Measurements from ENCODE around the gene EGFR. TPM values are rescaled to one million over a fixed set of nuclear protein-coding genes. Genes with fewer than 3 reads are reported as not detected.

Gene EGFR
- total RNA-seq, 1 donor, result under 0.01 TPM

DNA sequence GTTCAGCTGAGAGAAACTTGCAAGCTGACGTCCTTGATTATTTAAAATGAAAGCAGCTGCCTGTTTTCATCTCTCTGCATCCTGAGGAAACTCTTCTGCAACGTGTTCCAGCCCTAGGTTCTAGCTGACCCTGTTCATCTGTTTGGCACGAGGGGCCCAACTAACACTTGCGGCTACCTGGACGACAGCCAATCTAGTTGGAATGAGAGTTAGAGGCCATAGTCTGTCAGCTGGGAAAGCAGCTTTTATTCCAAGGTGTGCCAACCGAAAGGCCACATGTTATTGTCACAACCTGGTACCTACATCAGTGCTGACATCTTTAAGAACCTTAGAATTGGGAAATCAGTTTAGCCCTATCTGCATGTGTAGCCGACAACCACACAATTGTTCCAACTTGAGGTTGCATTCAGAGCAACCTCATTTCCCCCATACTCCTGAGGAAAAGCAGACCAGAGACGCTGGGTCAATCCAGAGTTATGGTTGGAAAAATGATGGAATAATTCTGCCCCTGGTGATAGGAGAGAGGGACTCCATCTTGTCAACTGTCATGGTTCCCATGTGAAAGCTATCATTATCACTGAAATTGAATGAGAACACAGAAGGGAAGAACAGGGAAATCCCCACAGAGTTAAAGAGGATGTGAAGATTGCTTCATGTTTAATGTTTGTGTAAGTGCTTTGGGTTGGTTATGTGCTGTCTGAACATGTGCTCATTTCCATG is 121.6 kb downstream of the EGFR start:
- no peak for DNase-seq (ENCODE audit: low read depth in 2 of 3, low spot score in 2 of 3)

DNA sequence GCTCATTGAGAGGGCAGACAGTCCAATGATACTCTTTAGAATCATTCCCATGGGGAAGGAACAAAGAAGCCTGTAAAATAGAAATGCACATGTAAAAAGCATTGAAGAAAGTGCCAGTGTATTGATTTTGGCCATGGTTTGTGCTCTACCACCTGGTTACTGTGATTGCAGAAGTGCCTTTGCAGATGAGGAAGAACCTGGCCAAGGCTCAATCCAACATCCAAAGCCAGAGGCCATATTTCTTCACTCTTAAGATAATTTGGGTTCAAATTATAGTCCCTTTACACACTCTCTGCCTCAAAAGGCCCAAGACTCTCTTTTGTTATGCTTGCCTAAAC is 122.1 kb downstream of the EGFR start:
- no peak for DNase-seq (ENCODE audit: low read depth in 2 of 3, low spot score in 2 of 3)

DNA sequence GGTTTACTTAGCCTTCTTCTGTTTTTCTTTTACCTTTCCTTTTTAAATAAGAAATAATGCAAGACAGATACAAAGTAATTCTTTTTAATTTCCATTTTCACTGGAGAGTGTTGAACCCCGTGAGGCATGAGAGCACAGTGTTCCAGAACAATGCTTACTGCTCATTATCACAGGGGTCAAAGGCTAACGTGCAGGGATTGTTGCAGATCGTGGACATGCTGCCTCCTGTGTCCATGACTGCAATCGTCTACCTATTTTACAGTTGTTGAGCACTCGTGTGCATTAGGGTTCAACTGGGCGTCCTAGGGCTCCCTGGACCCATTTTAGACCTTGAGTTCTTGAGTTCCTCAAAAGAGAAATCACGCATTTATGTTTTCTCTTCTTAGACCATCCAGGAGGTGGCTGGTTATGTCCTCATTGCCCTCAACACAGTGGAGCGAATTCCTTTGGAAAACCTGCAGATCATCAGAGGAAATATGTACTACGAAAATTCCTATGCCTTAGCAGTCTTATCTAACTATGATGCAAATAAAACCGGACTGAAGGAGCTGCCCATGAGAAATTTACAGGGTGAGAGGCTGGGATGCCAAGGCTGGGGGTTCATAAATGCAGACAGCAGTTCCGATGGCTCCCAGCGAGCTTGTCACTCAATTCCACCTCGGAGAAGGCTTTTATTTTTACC is 124.2 kb downstream of the EGFR start:
- DNase-seq (ENCODE audit: low read depth in 2 of 3, low spot score in 2 of 3), result no peak

DNA sequence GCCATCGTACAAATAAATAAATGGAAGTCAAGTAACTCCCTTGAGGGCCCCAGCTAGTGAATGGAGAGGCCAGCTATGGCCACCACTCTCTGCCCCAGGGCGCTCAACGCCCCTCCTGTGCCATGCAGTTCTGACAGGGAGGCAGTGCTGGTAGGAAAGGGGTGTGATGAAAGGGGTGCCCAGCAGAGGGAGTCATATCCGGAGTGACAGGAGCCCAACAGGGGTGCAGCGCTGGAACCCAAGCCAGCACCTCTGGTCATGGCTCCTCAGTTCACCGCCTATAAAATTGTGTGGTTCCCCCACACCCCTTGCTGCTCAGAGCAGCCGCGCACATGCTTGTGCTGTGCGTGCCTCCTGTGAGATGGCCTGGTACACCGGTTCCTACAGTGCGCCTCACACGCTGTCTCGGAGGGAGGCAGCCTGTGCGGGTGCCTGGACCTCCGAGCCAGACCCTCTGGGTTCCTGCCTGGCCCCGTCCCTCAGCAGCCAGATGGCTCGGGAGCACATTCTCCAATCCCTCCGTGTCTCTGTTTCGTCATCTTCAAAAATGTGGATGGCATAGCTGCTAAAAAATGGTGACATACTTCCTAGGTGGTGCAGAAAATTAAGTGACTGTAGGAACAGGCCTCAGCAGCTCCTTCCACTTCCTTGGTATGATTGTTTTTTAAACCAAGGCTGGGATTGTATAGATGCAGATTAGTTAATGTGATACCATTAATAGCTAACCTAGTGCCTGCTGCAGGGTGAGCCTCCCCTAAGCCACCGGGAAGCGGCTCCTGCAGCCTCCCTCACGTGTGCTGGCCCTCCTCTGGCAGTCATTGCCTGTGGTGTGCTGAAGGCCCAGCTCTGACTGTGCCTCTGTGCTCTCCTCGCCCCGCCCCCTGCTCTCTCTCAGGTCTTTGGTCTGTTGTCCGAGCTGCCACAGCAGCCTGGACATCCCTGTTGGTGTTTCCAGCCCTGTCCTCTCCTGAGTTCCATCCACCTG is 125.8 kb downstream of the EGFR start:
- no peak for DNase-seq (ENCODE audit: low read depth in 2 of 3, low spot score in 2 of 3)

DNA sequence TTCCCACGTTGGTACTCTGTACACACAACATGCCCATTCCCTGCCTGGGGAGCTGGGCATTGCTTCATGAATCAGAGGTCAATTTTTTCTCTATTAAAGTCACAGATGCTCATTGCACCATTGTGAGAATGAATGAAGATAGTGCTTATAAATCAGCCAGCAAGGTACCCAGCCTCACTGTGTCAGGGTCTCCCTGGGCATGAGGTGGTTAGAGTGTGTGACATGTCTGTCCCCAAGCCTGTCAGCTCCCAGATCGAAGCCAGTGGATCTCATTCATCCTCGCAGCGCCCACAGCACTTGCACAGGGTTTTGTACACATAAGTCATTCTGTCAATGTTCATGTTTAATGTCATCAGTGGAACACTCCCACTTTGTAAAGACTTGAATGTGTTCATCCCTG is 126.8 kb downstream of the EGFR start:
- DNase-seq (ENCODE audit: low read depth in 2 of 3, low spot score in 2 of 3), result no peak

DNA sequence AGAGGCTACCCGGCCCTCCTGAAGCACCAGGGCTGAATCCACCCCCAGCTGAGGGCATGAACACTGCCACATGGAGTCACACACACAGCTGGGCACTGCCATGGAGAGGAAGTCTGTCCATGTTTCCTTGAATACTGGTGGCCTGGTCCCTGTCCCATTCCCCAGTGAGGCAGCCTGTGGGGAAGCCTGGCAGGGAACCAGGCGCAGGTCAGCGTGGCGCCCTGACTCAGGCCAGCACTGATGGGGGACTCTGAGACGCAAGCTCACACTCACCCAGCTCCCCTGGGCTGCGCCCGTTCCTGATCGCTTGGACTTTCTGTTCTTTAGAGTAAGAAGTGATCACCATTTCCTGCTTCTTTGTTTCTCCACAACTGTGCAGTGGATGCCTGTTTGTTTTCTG is 128.3 kb downstream of the EGFR start:
- DNase-seq (ENCODE audit: low read depth in 2 of 3, low spot score in 2 of 3), result no peak

DNA sequence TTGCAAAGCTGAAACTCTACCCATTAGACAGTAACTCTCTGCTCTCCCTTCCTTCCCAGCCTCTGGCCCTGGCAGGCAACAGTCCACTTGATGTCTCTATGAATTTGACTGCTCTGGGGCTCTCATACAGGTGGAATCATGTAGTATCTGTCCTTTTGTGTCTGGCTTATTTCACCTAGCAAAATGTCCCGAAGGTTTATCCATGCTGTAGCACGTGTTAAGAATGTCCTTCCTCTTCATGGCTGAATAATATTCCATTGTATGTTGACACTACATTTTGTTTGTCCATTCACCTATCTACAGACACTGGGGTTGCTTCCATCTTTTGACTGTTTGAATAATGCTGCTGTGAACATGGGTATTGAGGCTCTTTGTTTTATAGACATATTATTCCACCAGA is 128.9 kb downstream of the EGFR start:
- no peak for DNase-seq (ENCODE audit: low read depth in 2 of 3, low spot score in 2 of 3)

DNA sequence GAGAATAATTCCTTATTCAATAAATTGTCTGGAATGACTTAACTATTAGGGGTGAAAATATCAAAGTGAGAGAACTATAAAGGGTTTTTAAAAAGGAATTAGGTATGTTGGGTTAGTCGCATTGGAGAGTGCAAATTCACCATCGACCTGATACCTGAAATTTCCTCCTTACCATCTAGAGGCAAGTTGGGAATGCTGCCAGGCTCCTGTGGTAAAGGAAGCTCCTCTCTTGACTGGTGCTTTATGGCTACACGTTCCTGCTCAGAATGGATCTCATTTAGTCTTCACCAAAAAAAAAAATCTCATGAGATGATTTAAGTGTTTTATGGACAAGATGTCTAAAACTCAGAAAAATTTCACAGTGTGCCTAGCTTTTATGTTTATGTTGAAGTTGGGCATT is 129.8 kb downstream of the EGFR start:
- DNase-seq (ENCODE audit: low read depth in 2 of 3, low spot score in 2 of 3), result no peak

DNA sequence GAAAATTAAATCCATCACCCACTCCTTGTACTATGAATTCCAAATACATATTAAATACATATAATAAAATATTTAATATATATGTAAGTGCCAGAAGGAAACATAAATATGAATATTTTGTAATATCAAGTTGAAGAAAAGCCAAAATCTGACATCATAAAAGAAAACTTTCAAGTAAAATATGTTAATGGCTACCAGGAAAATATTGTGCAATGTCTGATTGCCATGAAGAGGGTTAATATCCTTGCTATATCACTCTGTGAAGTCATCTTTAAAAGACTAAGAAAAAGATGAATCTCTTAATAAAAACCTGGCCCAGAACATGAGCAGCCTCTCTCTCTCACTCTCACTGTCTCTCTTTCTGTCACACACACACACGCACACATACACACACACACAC is 130.2 kb downstream of the EGFR start:
- no peak for DNase-seq (ENCODE audit: low read depth in 2 of 3, low spot score in 2 of 3)

DNA sequence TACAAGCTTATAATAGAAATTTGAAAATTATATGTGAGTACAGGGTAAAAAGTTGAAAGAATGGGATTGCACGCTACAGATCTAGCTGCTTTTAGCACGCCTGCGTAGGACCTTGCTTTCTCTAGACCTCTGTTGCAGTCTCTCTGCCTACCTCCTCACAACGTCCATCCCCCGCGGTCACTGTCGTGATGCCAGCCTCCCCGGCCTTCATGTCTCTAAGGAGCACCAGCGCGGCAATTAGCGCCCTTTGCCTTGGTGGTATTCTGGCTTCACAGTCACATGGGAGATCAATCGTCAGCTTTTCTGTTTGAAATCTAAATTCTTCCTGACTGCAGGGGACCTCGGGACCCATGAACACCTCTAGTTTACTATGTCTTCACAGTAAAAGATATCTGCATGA is 131.3 kb downstream of the EGFR start:
- DNase-seq (ENCODE audit: low read depth in 2 of 3, low spot score in 2 of 3), result no peak

DNA sequence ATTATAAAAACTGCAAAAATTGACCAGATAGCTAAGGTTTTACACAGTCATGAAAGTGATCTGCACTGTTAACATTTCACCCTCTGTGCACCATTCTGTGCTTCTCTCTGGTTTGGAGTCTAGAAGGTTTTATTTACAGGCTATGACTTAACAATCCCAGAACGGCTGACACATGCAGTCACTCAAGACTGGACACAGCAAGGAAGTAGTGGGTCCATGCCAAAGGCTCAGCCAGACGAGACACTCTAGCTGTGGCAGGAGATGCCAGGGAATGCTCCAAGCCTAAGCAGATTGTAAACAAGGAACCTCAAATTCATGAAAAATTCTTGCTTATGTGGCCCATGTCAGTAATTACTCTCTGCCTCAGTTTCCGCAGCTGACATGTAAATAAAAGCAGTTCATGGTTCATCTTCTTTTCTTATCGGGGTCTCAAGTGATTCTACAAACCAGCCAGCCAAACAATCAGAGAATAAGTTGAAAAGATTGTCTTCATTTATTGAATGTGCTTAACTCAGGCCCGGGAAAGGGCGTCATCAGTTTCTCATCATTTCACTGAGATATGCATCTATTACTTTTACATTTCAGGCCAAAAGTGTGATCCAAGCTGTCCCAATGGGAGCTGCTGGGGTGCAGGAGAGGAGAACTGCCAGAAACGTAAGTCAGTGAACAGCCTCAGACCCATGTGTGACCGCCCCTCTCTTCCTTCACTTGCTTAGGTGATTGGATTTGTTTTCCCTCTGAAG is 132.1 kb downstream of the EGFR start:
- no peak for DNase-seq (ENCODE audit: low read depth in 2 of 3, low spot score in 2 of 3)

DNA sequence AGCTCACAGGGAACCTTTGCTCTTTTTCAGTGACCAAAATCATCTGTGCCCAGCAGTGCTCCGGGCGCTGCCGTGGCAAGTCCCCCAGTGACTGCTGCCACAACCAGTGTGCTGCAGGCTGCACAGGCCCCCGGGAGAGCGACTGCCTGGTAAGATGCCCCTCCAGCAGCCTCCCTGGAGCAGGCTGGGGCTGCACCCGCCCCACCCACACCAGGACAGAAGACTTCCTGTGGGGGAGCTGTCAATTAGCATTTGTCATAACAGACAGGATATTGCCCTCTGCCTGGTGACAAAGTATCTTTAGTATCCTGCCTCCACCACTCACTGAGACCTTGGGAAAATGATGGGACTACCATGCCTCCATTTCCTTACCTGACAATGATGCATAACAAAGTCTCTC is 133.7 kb downstream of the EGFR start:
- no peak for DNase-seq (ENCODE audit: low read depth in 2 of 3, low spot score in 2 of 3)

DNA sequence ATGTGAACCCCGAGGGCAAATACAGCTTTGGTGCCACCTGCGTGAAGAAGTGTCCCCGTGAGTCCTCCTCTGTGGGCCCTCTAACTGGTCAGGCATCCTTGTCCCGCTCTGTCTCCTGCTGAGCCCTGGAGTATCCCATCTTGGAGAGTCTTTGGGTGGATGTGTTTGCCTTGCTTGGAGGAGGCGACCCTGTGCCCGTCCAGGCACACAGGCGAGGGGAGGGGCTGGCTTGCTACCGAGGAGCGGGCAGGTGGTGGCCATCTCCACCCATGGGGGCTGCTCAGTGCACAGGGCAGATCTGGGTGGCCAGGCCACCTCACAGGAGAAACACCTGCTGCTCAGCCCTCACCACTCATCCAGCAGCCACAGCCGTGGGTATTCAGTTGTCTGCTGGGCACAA is 135.3 kb downstream of the EGFR start:
- DNase-seq (ENCODE audit: low read depth in 2 of 3, low spot score in 2 of 3), result no peak

DNA sequence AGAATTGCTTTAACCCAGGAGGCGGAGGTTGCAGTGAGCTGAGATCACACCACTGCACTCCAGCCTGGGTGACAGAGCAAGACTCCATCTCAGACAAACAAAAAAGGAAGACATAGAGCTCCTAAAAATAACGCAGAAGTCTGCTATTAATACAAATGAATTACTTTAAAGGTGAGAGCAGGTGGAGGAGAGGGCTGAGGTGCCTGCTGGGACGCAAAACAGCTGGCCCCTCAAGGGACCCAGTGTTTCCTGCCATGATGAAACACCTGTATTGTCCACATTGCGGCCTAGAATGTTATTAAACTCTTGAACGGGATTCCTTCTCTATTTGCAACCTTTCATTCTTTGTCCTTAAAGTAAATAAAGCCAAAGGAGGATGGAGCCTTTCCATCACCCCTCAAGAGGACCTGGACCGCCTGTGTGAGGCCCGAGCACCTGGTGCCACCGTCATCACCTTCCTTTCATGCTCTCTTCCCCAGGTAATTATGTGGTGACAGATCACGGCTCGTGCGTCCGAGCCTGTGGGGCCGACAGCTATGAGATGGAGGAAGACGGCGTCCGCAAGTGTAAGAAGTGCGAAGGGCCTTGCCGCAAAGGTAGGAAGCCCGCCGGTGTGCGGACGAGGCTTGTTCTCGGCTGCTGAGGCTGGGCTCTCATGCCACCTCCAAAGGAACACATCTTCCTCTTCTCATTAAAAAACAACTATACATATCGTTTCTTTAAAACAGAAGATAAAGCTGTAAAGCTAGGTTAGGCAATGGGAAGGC is 136.7 kb downstream of the EGFR start:
- no peak for DNase-seq (ENCODE audit: low read depth in 2 of 3, low spot score in 2 of 3)

DNA sequence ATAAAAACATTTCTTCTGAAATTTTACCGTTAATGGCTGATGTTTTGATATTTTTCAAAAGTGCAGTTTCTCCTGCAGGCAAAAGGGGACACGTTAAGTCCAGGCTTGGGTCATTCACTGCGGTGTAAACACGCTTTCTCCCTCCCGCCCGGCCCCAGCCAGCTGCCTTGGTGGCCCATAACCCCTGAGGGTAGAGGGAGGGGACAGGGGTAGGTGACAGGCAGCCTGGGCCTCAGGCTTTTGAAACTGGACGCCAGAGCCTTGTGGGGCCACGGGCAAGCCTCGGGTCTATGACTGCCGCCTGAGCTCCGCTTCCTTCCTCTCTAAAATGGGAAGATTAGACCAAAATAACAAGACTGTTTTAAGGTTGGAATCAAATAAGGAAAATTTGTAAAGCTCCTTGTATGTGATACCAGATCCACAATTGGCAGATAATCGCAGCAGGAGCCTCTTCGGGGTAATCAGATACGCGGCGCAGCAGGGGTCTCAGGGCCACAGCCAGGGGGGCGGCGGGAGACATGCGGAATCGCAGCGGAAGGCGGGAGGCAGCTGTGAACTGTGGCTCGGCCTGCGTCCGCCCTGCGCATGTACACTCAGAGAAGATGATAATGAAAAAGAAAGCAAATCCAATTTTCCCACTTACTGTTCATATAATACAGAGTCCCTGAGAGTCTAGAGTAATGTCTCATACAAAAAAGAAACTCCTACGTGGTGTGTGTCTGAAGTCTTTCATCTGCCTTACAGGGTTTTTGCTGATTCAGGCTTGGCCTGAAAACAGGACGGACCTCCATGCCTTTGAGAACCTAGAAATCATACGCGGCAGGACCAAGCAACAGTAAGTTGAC is 138.3 kb downstream of the EGFR start:
- DNase-seq (ENCODE audit: low read depth in 2 of 3, low spot score in 2 of 3), result no peak

DNA sequence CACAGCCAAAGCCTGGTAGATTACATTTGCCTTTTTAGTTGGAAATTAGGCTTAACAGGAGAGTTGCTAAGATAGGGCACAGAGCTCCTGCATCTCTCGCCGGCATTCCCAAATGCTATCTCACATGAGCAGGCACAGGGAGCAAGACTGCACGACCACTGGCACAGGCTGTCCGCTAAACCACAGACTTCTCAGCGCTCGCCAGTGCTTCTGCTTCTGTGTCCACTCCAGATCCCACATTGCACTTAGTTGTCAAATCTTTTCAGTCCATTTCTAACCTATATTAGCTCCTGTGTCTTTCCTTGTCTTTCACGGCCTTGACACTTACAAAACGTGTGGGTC is 138.9 kb downstream of the EGFR start:
- DNase-seq (ENCODE audit: low read depth in 2 of 3, low spot score in 2 of 3), result no peak

DNA sequence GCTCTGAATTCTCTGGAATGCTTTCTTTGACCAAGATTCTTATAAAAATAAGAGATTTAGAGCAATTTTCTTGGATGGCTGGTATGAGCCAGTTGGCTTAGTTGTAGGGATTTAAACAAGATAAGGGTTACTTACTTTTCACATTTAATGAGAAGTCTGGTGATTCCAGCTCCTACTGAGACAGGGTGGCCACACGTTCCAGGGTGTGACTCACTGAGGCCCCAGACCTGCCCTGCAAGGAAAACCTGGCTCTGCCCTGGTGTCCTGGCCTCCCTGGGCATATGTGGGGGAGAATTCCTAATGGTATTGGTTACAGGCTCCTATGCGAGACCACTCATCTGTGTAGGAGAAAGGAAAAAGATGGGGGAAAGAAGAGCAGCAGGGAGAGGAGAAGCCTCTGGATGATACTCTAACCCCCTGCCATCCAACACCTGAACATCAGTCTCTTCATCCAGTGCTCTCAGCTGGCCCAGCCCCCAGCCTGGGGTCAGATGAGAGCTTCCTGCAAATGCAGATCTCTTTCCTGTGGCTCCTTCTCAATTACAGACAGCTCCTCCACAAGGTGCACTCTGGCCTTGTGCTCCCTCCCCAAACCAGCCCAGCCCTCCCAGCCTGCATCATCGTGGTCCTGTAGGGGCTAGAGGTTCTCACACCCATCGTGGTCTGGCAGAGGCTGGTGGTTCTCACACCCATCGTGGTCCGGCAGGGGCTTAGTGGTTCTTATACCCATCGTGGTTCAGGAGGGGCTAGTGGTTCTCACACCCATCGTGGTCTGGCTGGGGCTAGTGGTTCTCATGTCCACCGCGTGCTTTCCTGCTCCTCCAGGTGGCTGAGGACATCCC is 139.9 kb downstream of the EGFR start:
- no peak for DNase-seq (ENCODE audit: low read depth in 2 of 3, low spot score in 2 of 3)

DNA sequence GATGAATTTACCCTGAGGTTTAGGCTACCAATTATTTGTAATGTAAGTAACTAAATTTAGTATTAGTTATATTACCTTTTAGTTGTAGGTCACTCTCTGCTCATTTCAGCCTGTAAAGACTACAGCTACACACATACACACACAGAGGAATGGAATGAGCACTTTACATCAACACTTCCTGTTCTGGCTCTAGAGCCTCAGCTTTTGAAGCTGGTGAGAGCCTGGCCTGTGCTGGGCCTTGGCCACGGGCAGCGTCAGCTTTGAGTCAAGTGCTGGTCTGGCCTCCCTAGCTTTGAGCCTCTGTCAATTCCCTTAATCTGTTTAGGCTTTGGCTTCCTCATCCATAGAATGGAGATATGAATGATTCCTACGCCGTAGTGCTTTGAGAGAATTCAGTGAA is 141.7 kb downstream of the EGFR start:
- no peak for DNase-seq (ENCODE audit: low read depth in 2 of 3, low spot score in 2 of 3)
